GM21786 (cell line): ENCODE data around the gene PLA1A.
"Not testable (repeated sequence)": the region's sequence is repeated elsewhere in the genome, so short reads cannot be mapped to it uniquely, and the experiment has no call there.

ENCODE experiments used
- ATAC-seq: cut with Tn5 transposase; IDR thresholded peaks from one replicate; pipeline ENCODE4 v1.9.1; 2021; ENCODE audit not compliant: unreplicated experiment

The PLA1A gene

DNA sequence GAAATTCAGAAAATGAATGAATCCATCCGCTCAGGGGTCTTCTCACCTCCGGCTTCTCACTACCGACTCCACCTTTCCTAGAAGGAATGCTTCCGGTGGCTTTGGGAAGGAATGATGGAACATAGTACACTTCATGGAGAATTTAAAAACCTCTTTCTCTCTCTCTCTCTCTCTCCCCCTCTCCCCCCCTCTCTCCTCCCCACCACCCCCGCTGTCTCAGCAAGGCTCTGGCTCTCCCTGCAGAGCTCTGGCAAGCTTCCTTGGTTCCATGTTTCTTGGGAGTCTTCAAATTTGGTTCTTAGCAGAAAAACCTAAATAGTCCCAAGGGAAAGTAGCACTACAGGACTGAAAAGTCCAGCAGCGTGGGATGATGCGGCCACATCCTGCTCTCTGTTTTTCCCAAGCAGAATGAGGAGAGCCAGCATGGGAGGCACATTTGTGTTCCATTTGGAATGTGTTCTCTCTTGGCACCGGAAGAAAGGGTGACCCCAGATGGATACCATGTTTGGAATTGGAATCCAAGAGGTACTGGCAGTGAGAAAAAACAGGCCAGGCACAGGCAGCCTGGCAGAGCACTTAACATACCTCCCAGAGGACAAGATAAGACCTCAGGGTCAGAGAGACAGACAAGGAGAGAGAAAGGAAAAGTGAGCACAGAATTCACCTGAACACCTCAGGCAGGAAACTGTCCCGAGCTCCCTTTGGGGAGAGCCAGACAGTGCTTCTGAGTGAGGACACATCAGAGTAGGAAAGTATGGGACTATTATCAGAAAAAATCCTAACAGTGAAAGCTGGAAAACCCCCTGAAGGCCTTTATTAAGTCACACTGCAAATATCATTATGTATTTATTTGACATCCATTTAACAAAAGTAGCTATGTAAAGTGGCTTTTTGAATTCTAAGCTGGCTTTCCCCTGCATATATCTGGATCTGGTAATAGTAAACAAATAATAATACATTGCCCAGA is 63.1 kb downstream of the PLA1A start, which contains the start of gene POPDC2:
Gene POPDC2, minus strand, starts transcription at position 116 of the 967 bp plus-strand sequence. CDS start 166 bp downstream, outside the sequence.
- ATAC-seq: no peak

DNA sequence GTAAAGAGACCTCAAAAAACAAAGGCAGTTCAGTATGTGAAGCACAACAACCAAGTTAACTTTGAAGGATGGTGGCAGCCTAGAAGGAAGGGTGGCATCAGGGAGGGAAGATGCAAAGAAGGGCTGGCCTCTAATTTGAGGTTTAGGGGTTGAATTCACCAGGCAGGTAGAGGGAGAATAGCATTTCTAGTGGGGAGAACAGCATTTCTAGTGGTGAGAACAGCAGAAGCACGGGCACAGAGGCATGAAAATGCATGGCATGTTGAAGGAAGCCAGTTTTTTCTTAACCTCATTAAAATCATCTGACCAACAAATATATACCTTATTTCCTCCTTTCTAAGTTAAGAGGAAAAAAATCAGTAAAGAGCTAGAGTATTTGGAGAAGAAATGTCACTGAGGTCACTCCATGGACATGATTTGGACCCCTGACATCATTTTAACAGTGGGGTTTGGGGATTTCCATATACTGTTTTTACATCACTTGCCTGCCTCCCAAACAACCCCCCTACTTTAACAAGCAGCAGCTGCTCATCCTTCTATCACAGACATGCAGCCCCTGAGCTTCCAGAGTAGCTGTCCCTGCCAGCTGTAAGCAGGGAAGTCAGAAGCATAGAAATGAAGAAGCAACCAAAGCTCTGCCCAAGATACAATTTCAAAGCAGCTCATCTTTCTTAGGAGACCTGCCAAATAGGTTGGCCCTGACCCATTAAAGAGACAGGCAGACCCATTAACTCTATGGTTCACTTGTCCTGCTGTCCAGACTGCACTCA is 65.1 kb downstream of the PLA1A start:
- no peak for ATAC-seq

GRCh38 chr3:119663885-119664284 is 66.2 kb downstream of the PLA1A start:
- no peak for ATAC-seq

DNA sequence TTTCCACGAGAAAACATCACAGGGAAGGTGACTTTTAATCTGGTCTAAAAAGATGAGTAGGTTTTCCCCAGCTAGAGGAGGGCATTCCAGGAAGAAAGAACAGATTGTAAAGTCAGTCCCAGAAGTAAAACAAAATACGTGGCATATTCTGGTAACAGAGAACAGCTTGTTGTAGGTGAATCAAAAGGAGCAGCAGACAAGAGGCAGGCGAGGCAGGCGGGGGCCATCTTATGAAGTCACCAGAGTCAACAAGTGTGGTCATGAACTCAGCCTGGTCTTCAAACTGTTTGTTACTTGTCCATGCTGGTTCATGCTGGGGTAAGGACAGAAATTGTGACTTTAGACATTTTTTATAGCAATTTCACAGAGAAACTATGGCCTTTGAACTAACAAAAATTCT is 66.7 kb downstream of the PLA1A start:
- ATAC-seq: no peak

DNA sequence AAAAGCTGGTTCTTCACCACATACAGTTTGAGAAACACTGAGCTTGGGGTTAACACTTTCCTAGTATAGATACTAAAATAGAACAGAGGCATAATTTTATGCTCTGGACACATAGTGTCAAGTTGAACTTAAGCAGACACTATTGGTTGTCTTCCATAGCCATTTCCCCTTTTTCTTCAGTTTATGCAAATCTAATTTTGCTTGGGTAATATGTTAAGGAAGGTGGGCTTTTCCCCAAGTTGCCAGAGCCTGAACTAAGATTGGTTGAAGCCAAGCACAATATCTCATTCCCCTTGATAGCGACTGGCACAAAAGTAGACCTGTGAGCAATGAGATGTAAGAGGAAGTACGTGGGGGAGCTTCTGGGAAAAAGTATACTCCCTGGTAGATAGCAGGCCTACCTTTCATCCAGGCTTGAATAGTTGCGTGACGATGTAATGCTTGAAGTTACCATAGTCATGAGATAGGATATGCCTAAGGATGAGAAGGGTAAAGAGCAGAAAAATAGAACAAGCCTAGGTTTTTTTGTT is 67.2 kb downstream of the PLA1A start:
- ATAC-seq: no peak

DNA sequence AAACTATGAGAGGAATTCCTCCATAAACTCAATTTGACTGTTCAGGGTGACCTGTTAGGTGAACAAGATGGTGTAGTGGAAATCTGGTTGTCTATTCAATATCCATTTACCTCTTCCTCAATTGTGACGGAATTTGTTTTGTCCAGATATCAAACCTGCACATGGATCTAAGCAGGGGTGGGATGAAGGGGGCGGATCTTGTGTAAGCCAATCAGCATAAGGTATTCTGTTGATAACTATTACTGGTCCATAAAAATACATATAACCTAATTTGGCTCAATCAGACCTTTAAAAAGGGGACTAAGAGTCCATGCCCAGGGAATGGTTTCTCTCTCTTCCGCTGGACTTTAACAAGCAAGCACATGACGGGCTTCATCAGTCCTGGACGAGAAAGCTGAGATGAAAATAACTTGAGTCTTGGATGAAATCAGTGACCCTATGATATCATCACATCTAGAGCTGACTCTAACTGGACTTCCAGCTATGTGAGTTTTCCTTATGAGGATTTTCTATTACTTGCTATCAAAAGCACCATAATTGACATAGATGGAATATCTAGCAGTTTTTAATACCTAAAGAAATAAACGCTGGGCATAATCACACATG is 68.4 kb downstream of the PLA1A start:
- no peak for ATAC-seq

DNA sequence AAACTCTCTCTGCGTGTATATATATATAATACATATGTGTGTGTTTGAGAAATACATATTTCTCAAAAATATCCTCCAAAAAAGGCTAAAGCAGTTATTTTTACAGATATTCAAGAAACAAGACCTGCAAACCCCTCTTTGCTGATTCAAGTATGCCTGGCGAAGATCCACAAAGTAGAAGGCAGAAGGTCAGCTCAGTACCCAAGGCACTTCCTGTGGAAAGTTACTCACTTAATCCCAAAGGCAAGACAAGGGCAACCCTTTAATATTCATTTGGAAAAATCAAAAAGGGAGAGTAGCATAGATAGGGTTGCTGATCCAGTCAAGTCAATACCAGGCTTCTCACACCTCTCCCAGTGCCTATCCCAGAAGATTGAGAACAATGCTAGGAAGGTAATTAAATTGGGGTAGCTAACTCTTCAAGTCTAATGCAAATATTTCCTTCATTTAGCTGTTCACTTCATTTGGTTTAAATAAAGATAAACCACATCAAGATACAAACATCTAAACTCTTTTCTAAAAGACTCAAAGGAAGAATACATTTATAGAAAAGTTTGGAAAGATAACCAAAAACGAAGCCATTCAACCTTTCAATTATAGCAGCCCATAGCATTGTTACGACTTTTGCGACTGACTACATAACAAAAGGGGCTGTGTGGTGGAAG is 72.4 kb downstream of the PLA1A start:
- ATAC-seq: no peak

DNA sequence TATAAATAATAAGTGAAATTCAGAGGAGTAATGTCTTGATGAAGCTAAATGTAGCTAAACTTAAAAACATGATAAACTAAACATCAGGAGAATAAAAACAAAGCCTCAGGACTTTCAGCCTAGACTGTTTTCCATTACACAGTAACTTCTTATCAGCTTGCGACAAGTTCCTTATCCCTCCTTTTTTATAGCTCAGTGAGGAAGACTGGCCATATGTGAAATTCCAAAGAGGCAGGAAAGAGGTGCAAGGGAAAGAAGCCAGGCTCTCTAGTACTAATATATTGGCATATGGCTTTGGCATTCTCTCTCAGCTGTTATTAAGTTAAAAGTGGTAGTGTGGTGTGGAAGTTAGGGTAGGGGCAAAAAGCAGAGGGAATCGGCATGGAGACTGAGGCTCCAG is 75.1 kb downstream of the PLA1A start:
- ATAC-seq: no peak

DNA sequence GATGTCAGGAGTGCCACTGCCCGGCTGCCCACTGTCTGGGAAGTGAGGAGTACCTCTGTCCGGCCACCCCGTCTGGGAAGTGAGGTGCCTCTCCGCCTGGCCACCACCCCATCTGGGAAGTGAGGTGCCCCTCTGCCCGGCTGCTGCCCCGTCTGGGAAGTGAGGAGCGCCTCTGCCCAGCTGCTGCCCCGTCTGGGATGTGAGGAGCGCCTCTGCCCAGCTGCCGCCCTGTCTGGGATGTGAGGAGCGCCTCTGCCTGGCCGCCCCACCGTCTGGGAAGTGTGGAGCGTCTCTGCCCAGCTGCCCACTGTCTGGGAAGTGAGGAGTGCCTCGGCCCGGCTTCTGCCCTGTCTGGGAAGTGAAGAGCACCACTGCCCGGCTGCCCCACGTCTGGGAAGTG is 76.2 kb downstream of the PLA1A start:
- no peak for ATAC-seq

- no peak for ATAC-seq
These were observed 77.6 kb downstream of the PLA1A start for GRCh38 chr3:119675188-119675874.

GRCh38 chr3:119676020-119676419 is 78.3 kb downstream of the PLA1A start:
- no peak for ATAC-seq

DNA sequence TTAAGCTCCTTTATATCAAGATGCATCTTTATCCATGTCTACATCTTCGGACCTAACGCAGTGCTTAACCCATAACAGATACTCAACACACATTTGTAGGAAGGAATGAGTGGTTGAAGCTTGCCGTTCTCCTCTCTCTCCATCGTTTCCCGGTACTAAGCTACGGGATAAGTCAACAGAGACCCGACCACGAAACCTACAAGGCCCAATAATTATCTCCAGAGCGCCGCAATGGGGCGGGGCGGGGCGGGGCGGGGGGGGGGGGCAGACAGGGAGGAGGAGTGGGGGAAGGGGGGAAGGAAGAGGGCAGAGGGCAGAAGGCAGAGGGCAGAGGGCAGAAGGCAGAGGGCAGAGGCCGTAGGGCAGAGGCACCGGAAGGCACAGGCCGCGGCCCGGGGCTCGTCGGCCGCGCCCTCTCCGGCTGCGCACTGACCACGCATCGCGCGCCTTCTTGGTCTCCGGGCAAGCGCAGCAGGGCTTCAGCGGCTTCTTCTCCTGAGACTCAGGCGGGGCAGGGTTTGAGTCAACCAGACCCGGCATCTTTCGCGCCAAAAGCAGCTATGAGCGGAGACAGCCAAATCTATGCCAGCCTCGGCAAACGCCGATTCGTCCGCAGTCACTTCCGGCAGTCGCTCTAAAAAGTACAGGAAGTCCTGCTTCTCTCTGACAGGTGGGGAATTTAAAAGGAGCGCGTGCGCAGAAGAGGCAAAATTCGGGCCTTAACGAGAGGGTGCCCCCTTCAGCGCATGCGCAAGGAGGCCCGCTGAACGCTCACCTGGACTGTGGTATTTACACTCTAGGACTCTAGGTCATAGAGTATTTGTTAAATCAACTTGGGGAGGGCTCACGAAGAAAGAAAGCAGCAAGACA is 79.3 kb downstream of the PLA1A start, which contains the start of gene COX17:
Gene COX17, minus strand, starts transcription at position 636 of the 870 bp plus-strand sequence. Its CDS starts 96 bp downstream, at position 540.
- ATAC-seq: peak; percentile 92

GRCh38 chr3:119677641-119677934 is 79.9 kb downstream of the PLA1A start:
- ATAC-seq: no peak

GRCh38 chr3:119678209-119678608 is 80.5 kb downstream of the PLA1A start:
- ATAC-seq: not testable (repeated sequence)
